ENCODE data around the gene KCND2.

Gene KCND2

DNA sequence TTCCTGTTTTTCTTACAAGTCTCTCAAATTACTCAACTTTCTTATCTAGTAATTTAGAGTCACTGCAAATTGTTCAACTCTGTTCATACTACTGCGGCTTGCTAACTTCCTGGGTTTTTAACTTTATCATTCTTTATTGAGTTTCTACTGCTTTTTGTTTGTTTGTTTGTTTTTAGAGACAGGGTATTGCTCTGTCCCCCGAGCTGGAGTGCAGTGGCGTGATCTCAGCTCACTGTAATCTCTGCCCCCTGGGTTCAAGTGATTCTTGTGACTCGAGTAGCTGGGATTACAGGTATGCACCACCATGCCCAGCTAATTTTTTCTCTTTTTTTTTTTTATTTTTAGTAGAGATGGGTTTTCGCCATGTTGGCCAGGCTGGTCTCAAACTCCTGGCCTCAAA, 402.1 kb downstream of the KCND2 start:
- Mint-ChIP-seq H3K36me3 (ENCODE audit: low read depth) (no peaks in the 10 kb centered on the region), H3K27ac (no peak overlapping the region), H3K27me3 (ENCODE audit: low read depth) (no peaks in the 10 kb centered on the region), H3K4me3 (no peak overlapping the region), H3K4me1 (no peaks in the 10 kb centered on the region), H3K9me3 (no peaks in the 10 kb centered on the region)
- TF ChIP-seq, protein P1, sequence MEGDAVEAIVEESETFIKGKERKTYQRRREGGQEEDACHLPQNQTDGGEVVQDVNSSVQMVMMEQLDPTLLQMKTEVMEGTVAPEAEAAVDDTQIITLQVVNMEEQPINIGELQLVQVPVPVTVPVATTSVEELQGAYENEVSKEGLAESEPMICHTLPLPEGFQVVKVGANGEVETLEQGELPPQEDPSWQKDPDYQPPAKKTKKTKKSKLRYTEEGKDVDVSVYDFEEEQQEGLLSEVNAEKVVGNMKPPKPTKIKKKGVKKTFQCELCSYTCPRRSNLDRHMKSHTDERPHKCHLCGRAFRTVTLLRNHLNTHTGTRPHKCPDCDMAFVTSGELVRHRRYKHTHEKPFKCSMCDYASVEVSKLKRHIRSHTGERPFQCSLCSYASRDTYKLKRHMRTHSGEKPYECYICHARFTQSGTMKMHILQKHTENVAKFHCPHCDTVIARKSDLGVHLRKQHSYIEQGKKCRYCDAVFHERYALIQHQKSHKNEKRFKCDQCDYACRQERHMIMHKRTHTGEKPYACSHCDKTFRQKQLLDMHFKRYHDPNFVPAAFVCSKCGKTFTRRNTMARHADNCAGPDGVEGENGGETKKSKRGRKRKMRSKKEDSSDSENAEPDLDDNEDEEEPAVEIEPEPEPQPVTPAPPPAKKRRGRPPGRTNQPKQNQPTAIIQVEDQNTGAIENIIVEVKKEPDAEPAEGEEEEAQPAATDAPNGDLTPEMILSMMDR (IDR thresholded peaks at IDR 0.05; ENCODE audit: unreplicated experiment in 3 of 3): no peak

DNA sequence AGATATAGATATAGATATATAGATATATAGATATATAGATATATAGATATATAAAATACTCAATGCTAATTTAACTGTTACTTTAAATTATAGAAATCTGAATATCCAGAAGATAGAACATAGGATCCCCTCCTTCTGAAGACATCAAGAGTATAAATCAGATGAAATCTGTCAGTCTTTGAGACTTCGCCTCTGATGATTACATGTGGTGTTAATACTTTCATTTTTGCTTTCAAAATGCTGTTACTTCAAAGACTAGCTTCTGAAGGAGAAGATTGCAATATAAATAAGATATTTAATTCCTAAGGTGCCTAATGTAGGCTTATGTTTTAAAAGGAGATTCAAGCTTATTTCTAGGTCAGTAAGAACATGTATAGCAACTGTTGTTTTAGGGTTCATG, 404.6 kb downstream of the KCND2 start:
- H3K4me3 Mint-ChIP-seq: no peak overlapping the region
- H3K36me3 Mint-ChIP-seq (ENCODE audit: low read depth): no peaks in the 10 kb centered on the region
- H3K9me3 Mint-ChIP-seq: no peaks in the 10 kb centered on the region
- TF ChIP-seq, protein P1 (IDR thresholded peaks at IDR 0.05; ENCODE audit: unreplicated experiment in 3 of 3): no peak
- no peak overlapping the region for H3K27ac Mint-ChIP-seq
- peaks cover 7% of the 10 kb centered on the region for H3K4me1 Mint-ChIP-seq
- H3K27me3 Mint-ChIP-seq (ENCODE audit: low read depth): no peaks in the 10 kb centered on the region

DNA sequence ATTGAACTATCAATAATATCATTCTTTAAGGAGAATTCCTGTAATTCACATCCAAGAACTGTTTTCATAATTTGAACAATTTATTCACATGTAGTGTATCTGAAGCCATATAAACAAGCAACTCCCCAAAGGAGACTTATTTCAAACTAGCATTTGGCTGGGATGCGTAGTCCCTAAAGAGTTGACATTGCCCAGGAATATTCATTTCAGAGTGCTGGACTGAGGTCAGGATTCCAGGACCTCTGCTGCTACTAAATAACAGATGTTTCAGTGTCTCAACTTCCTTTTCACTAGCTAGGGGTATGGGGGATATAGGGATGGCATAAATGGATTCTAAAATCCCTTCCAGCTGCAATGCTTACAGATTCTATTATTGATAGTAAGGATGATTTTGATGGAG, 408.0 kb downstream of the KCND2 start:
- Mint-ChIP-seq H3K4me3 (no peak overlapping the region), H3K27me3 (ENCODE audit: low read depth) (no peaks in the 10 kb centered on the region), H3K27ac (peak overlapping the region in 1 of 3 experiments; percentile 37), H3K9me3 (no peaks in the 10 kb centered on the region), H3K36me3 (ENCODE audit: low read depth) (no peaks in the 10 kb centered on the region), H3K4me1 (peaks cover 7% of the 10 kb centered on the region)
- TF ChIP-seq, protein P1 (IDR thresholded peaks at IDR 0.05; ENCODE audit: unreplicated experiment in 3 of 3): no peak

DNA sequence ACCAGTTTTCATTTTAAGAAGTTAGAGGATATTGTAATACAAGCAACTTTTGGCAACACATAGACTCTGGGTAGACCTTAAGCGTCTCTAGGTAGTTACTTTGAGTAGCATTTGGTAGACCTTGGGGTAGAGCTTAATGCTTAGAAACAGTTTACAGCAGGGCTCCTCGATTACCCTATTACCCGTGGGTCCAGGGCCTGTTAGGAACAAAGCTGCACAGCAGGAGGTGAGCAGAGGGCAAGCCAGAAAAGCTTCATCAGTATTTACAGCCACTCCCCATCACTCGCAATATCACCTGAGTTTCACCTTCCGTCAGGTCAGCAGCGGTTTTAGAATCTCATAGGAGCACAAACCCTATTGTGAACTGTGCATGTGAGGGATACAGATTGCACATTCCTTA, 411.5 kb downstream of the KCND2 start:
- Mint-ChIP-seq H3K27me3 (ENCODE audit: low read depth) (no peaks in the 10 kb centered on the region), H3K9me3 (no peaks in the 10 kb centered on the region), H3K36me3 (ENCODE audit: low read depth) (no peaks in the 10 kb centered on the region), H3K4me3 (no peak overlapping the region), H3K4me1 (peaks cover 7% of the 10 kb centered on the region), H3K27ac (no peak overlapping the region)
- TF ChIP-seq, protein P1 (IDR thresholded peaks at IDR 0.05; ENCODE audit: unreplicated experiment in 3 of 3): no peak

DNA sequence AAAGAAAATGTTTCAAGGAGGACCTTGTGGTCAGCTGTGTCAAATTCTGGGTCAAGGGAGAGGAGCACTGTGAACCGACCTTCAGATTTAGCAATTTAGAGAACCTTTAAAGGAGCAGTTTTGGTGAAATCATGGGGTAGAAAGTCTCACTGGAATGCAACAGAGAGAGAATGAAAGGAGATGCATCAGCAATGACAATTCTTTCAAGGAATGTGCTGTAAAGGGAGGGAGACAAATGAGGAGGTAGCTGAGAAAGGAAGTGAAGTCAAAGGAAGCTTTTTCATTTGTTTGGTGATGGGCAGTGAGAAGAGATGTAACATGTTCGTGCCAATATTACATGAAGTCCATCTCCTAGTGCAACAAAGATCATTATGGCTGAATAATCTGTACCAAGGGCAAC, 418.9 kb downstream of the KCND2 start:
- Mint-ChIP-seq H3K9me3 (no peaks in the 10 kb centered on the region), H3K27me3 (ENCODE audit: low read depth) (no peaks in the 10 kb centered on the region), H3K4me1 (no peaks in the 10 kb centered on the region), H3K4me3 (no peak overlapping the region), H3K36me3 (ENCODE audit: low read depth) (no peaks in the 10 kb centered on the region), H3K27ac (no peak overlapping the region)
- TF ChIP-seq, protein P1 (IDR thresholded peaks at IDR 0.05; ENCODE audit: unreplicated experiment in 3 of 3): no peak

DNA sequence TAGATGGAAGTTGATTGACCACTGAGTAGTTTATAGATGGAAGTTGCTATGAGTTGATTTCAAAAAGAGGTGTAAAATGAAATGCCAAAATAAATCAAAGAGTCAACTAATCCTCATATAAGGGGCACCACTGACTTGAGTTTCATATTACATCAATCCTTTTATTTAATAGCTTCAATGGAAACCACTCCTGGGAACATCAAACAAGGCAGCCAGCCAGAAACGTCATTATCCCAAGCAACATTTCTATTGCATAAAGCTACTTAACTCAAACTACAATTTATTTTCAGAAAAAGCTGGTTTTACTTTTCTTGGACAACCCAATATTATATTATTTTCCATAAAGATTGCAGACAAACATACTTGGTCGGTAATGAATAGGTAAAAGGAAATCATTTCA, 422.9 kb downstream of the KCND2 start:
- Mint-ChIP-seq H3K36me3 (ENCODE audit: low read depth) (no peaks in the 10 kb centered on the region), H3K4me3 (no peak overlapping the region), H3K27me3 (ENCODE audit: low read depth) (no peaks in the 10 kb centered on the region), H3K9me3 (no peaks in the 10 kb centered on the region), H3K27ac (no peak overlapping the region), H3K4me1 (no peaks in the 10 kb centered on the region)
- TF ChIP-seq, protein P1 (IDR thresholded peaks at IDR 0.05; ENCODE audit: unreplicated experiment in 3 of 3): no peak

Measured in nephron (organoid).